ENCODE results near the gene COPB2. TPM values are rescaled to one million over a fixed set of nuclear protein-coding genes. Genes with fewer than 3 reads are reported as not detected.

The COPB2 gene
- total and polyA plus RNA-seq, 2 of the 4 experiments (the other 2 are of a cell fraction), result 179 to 363 TPM

DNA sequence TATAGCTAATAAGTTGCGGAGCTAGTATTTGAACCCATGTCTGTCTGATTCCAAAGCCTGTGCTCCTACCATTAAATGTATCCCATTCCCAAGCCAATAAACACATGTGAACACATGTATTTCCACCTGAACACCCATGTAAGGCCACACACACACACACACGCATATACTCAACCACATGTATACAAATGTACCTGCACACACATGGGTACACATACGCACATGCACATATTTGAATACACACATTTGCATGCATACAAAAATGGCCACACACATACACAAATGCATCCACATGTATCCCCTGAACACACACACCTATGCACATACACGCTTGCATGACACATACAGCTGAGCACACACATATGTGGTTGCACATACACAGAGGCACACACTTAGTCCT, 51.0 kb downstream of the COPB2 start:
- ATAC-seq (ENCODE audit: low read depth) (no peak), DNase-seq (no peak)
- TF ChIP-seq MXI1 (IDR thresholded peaks at IDR 0.05; ENCODE audit: borderline replicate concordance, low read depth, low read length) (no peak), CEBPB (IDR thresholded peaks at IDR 0.05; ENCODE audit: low read depth, low read length) (no peak), CHD1 (IDR thresholded peaks at IDR 0.05; ENCODE audit: low read depth, low read length) (no peak), POLR2A (IDR thresholded peaks at IDR 0.05; ENCODE audit: low read depth, low read length) (no peak), BHLHE40 (IDR thresholded peaks at IDR 0.05; ENCODE audit: low read depth, low read length) (no peak), FOS (IDR thresholded peaks at IDR 0.05; ENCODE audit: low read depth, low read length) (no peak), MAFK (IDR thresholded peaks at IDR 0.05; ENCODE audit: low read depth, low read length) (no peak), MAZ (IDR thresholded peaks at IDR 0.05; ENCODE audit: borderline replicate concordance, low read depth, low read length) (no peak), NFE2L2 (IDR thresholded peaks at IDR 0.05; ENCODE audit: low read depth, low read length) (no peak), RFX5 (IDR thresholded peaks at IDR 0.05; ENCODE audit: low read depth, low read length) (no peak)
- TF ChIP-seq, protein P1, sequence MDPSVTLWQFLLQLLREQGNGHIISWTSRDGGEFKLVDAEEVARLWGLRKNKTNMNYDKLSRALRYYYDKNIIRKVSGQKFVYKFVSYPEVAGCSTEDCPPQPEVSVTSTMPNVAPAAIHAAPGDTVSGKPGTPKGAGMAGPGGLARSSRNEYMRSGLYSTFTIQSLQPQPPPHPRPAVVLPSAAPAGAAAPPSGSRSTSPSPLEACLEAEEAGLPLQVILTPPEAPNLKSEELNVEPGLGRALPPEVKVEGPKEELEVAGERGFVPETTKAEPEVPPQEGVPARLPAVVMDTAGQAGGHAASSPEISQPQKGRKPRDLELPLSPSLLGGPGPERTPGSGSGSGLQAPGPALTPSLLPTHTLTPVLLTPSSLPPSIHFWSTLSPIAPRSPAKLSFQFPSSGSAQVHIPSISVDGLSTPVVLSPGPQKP (IDR thresholded peaks at IDR 0.05; ENCODE audit: borderline replicate concordance, low read depth, low read length), result no peak
- no TSS peak for BruUV-seq (replicated peaks)
- H3K18ac ChIP-seq (ENCODE audit: low read depth, low read length), result no peak overlapping the region
- no peaks in the 10 kb centered on the region for H3K9me1 ChIP-seq (ENCODE audit: insufficient read depth, low read length)
- H2BK15ac ChIP-seq (ENCODE audit: low read depth, low read length), result no peak overlapping the region
- no peaks in the 10 kb centered on the region for H3K79me1 ChIP-seq (ENCODE audit: low read depth in 1 of 2, low read length in 2 of 2)
- no peaks in the 10 kb centered on the region for H4K20me1 ChIP-seq (ENCODE audit: insufficient read depth, low read length)
- H3K4me1 ChIP-seq (ENCODE audit: control insufficient read depth, insufficient read depth, low read length), result no peaks in the 10 kb centered on the region
- no peaks in the 10 kb centered on the region; the same call in 1 of the 2 replicates for H3K27me3 ChIP-seq (ENCODE audit: control insufficient read depth, insufficient read depth, low read length)
- no peak overlapping the region for H3K4ac ChIP-seq (ENCODE audit: low read depth, low read length)
- no peak overlapping the region for H2BK20ac ChIP-seq (ENCODE audit: low read depth, low read length)
- no peak overlapping the region for H3K27ac ChIP-seq (ENCODE audit: insufficient read depth, low read length)
- no peak overlapping the region for H2AFZ ChIP-seq (replicated peaks; ENCODE audit: low read length, poor library complexity)
- no peak overlapping the region for H3K4me3 ChIP-seq (ENCODE audit: insufficient read depth, low read depth, low read length)
- WGBS, 2 experiments (ENCODE audit: extremely low coverage in 2 of 2, insufficient read length in 1 of 2), result 83% methylated on average over 3 of the region's 4 CpGs; no CpG with 5 or more reads in 1 of the 2 experiments
- intact Hi-C loops (cut with micrococcal nuclease), result no loop called here
- no peak overlapping the region for H2AK5ac ChIP-seq (ENCODE audit: low read depth, low read length)
- no peak overlapping the region for H4K91ac ChIP-seq (ENCODE audit: insufficient read depth, low read depth, low read length)
- no peak overlapping the region for H3K23ac ChIP-seq (ENCODE audit: low read depth, low read length)
- H3K9ac ChIP-seq (ENCODE audit: low read depth, low read length), result no peak overlapping the region
- dilution Hi-C loops (cut with HindIII; ENCODE audit: low sequenced_read_pairs, unreplicated experiment), result no loop called here
- no peak overlapping the region for H3K56ac ChIP-seq (ENCODE audit: extremely low read depth, insufficient read depth, low read length)
- H3K4me2 ChIP-seq (ENCODE audit: low read depth, low read length), result no peak overlapping the region
- H4K5ac ChIP-seq (ENCODE audit: low read depth, low read length), result no peak overlapping the region
- H3K36me3 ChIP-seq (ENCODE audit: control insufficient read depth, insufficient read depth, low read length), result no peaks in the 10 kb centered on the region
- CTCF ChIA-PET, result no interaction called here
- H3K14ac ChIP-seq (replicated peaks; ENCODE audit: low read depth, low read length), result no peak overlapping the region
- no peak overlapping the region for H2AK9ac ChIP-seq (replicated peaks; ENCODE audit: low read depth, low read length, poor library complexity)
- POLR2A ChIA-PET (ENCODE audit: unreplicated experiment), result no interaction called here
- H2BK5ac ChIP-seq (ENCODE audit: low read depth, low read length, poor library complexity, severe bottlenecking), result no peak overlapping the region
- no peaks in the 10 kb centered on the region for H3K9me3 ChIP-seq (ENCODE audit: control insufficient read depth, insufficient read depth, low read length)
- H2BK120ac ChIP-seq (ENCODE audit: low read depth, low read length), result no peak overlapping the region
- no peak overlapping the region for H4K8ac ChIP-seq (ENCODE audit: low read depth in 2 of 2, low read length in 2 of 2)
- in situ Hi-C loops (cut with MboI; ENCODE audit: low sequenced_read_pairs), result loop anchor here (25.0 kb wide), 2 partner anchors 651 to 751 kb away; partner anchors contain the start of gene CEP70
